ENCODE results near the gene PHYKPL. TPM values are rescaled to one million over a fixed set of nuclear protein-coding genes. Genes with fewer than 3 reads are reported as not detected.

Gene PHYKPL
- total RNA-seq, 8 experiments from 2014 or later = 7.9 to 141 (median 19.7) TPM

- H3K4me3 ChIP-seq = no peak overlapping the region
- H3K27ac ChIP-seq = no peak overlapping the region
- WGBS, 10 experiments = 80 to 100% (median 86%) methylated on average over 1 to 3 of the region's 4 CpGs; no CpG with 5 or more reads in 3 of the 10 experiments
- H3K4me1 ChIP-seq (replicated peaks in 1 of 2) = no peaks in the 10 kb centered on the region
- in situ Hi-C loops (cut with MboI; ENCODE audit: low pct_unique_long_range_greater_than_20kb in 2 of 9, low sequenced_read_pairs in 9 of 9, unreplicated experiment in 9 of 9) = no loop called here
- ATAC-seq (replicated peaks in 6 of 8) = peak in 3 of 8 experiments; percentile 2 to 4 (median 2)
Measured at GRCh38 chr5:178213003-178213461, 19.6 kb downstream of the PHYKPL start.

- Histone ChIP-seq H3K4me3 (no peak overlapping the region), H3K4me1 (replicated peaks in 1 of 2) (no peaks in the 10 kb centered on the region), H3K27ac (no peak overlapping the region)
- 79 to 100% (median 100%) methylated on average over 1 to 3 of the region's 3 CpGs; no CpG with 5 or more reads in 7 of the 10 experiments for WGBS, 10 experiments
- in situ Hi-C loops (cut with MboI; ENCODE audit: low pct_unique_long_range_greater_than_20kb in 2 of 9, low sequenced_read_pairs in 9 of 9, unreplicated experiment in 9 of 9) = no loop called here
- ATAC-seq (replicated peaks in 6 of 8) = peak in 2 of 8 experiments; percentile 1 to 2
Measured at GRCh38 chr5:178212241-178213002, 20.2 kb downstream of the PHYKPL start.

- Histone ChIP-seq H3K27ac (no peak overlapping the region), H3K4me3 (no peak overlapping the region), H3K4me1 (replicated peaks in 1 of 2) (peaks cover 7 to 8% of the 10 kb centered on the region in 2 donors)
- WGBS, 10 experiments = 33 to 100% (median 79%) methylated on average over 1 to 8 of the region's 8 CpGs; no CpG with 5 or more reads in 6 of the 10 experiments
- in situ Hi-C loops (cut with MboI; ENCODE audit: low pct_unique_long_range_greater_than_20kb in 2 of 9, low sequenced_read_pairs in 9 of 9, unreplicated experiment in 9 of 9) = no loop called here
- ATAC-seq (replicated peaks in 6 of 8) = peak in 1 of 8 experiments; percentile 4
Measured at GRCh38 chr5:178211095-178212048, 21.2 kb downstream of the PHYKPL start.

GRCh38 chr5:178210686-178211085, 21.9 kb downstream of the PHYKPL start:
- H3K4me1 ChIP-seq (replicated peaks in 1 of 2) = peaks cover 8 to 14% of the 10 kb centered on the region in 2 donors
- in situ Hi-C loops (cut with MboI; ENCODE audit: low pct_unique_long_range_greater_than_20kb in 2 of 9, low sequenced_read_pairs in 9 of 9, unreplicated experiment in 9 of 9) = no loop called here

GRCh38 chr5:178210073-178210535, 22.5 kb downstream of the PHYKPL start:
- Histone ChIP-seq H3K4me3 (no peak overlapping the region), H3K27ac (no peak overlapping the region), H3K4me1 (replicated peaks in 1 of 2) (peaks cover 8 to 14% of the 10 kb centered on the region in 2 donors)
- in situ Hi-C loops (cut with MboI; ENCODE audit: low pct_unique_long_range_greater_than_20kb in 2 of 9, low sequenced_read_pairs in 9 of 9, unreplicated experiment in 9 of 9) = no loop called here
- 85 to 100% (median 94%) methylated on average over 1 to 9 of the region's 18 CpGs; no CpG with 5 or more reads in 4 of the 10 experiments for WGBS, 10 experiments
- peak in 1 of 8 experiments; percentile 6 for ATAC-seq (replicated peaks in 6 of 8)

More at GRCh38 chr5:178210686-178211085, 21.9 kb downstream of the PHYKPL start:
- 60 to 100% (median 100%) methylated on average over 1 to 5 of the region's 5 CpGs; no CpG with 5 or more reads in 1 of the 10 experiments for WGBS, 10 experiments
- Histone ChIP-seq H3K27ac (no peak overlapping the region), H3K4me3 (no peak overlapping the region)
- no peak for ATAC-seq (replicated peaks in 6 of 8)

GRCh38 chr5:178209334-178210072, 23.1 kb downstream of the PHYKPL start:
- peaks cover 8 to 14% of the 10 kb centered on the region in 2 donors for H3K4me1 ChIP-seq (replicated peaks in 1 of 2)
- in situ Hi-C loops (cut with MboI; ENCODE audit: low pct_unique_long_range_greater_than_20kb in 2 of 9, low sequenced_read_pairs in 9 of 9, unreplicated experiment in 9 of 9) = no loop called here
- H3K4me3 ChIP-seq = no peak overlapping the region
- no peak overlapping the region for H3K27ac ChIP-seq
- 100% methylated on average over 2 of the region's 8 CpGs; no CpG with 5 or more reads in 9 of the 10 experiments for WGBS, 10 experiments
- no peak for ATAC-seq (replicated peaks in 6 of 8)

GRCh38 chr5:178208540-178209227, 23.9 kb downstream of the PHYKPL start:
- no peak overlapping the region for H3K27ac ChIP-seq
- ATAC-seq (replicated peaks in 6 of 8) = no peak
- in situ Hi-C loops (cut with MboI; ENCODE audit: low pct_unique_long_range_greater_than_20kb in 2 of 9, low sequenced_read_pairs in 9 of 9, unreplicated experiment in 9 of 9) = no loop called here
- no peak overlapping the region for H3K4me3 ChIP-seq
- WGBS, 10 experiments = 22 to 100% (median 100%) methylated on average over 1 to 3 of the region's 5 CpGs; no CpG with 5 or more reads in 5 of the 10 experiments
- H3K4me1 ChIP-seq (replicated peaks in 1 of 2) = peaks cover 8 to 14% of the 10 kb centered on the region in 2 donors

GRCh38 chr5:178207917-178208280, 24.7 kb downstream of the PHYKPL start:
- in situ Hi-C loops (cut with MboI; ENCODE audit: low pct_unique_long_range_greater_than_20kb in 2 of 9, low sequenced_read_pairs in 9 of 9, unreplicated experiment in 9 of 9) = no loop called here
- no peak overlapping the region for H3K4me3 ChIP-seq
- ATAC-seq (replicated peaks in 6 of 8) = no peak
- H3K27ac ChIP-seq = no peak overlapping the region
- H3K4me1 ChIP-seq (replicated peaks in 1 of 2) = peaks cover 8 to 14% of the 10 kb centered on the region in 2 donors
- 40 to 100% methylated on average over 1 of the region's 1 CpG; no CpG with 5 or more reads in 8 of the 10 experiments for whole genome bisulfite sequencing, 10 experiments

GRCh38 chr5:178207183-178207916, 25.3 kb downstream of the PHYKPL start:
- Histone ChIP-seq H3K27ac (no peak overlapping the region), H3K4me3 (no peak overlapping the region), H3K4me1 (replicated peaks in 1 of 2) (peaks cover 8 to 14% of the 10 kb centered on the region in 2 donors)
- 60 to 100% (median 80%) methylated on average over 1 to 5 of the region's 5 CpGs for WGBS, 10 experiments
- in situ Hi-C loops (cut with MboI; ENCODE audit: low pct_unique_long_range_greater_than_20kb in 2 of 9, low sequenced_read_pairs in 9 of 9, unreplicated experiment in 9 of 9) = no loop called here
- ATAC-seq (replicated peaks in 6 of 8) = no peak

GRCh38 chr5:178206166-178207101, 26.2 kb downstream of the PHYKPL start:
- ATAC-seq (replicated peaks in 6 of 8) = no peak
- H3K27ac ChIP-seq = no peak overlapping the region
- peak overlapping the region; percentile 94 to 100 (median 96) for H3K4me3 ChIP-seq
- 0 to 79% (median 62%) methylated on average over 2 to 7 of the region's 12 CpGs; no CpG with 5 or more reads in 2 of the 10 experiments for WGBS, 10 experiments
- in situ Hi-C loops (cut with MboI; ENCODE audit: low pct_unique_long_range_greater_than_20kb in 2 of 9, low sequenced_read_pairs in 9 of 9, unreplicated experiment in 9 of 9) = no loop called here
- peaks cover 8 to 14% of the 10 kb centered on the region in 2 donors for H3K4me1 ChIP-seq (replicated peaks in 1 of 2)

- Histone ChIP-seq H3K4me3 (peak overlapping the region; percentile 94 to 100 (median 96)), H3K4me1 (replicated peaks in 1 of 2) (peaks cover 8 to 14% of the 10 kb centered on the region in 2 donors), H3K27ac (no peak overlapping the region)
- ATAC-seq (replicated peaks in 6 of 8) = no peak
- 0 to 10% (median 0%) methylated on average over 1 to 3 of the region's 5 CpGs; no CpG with 5 or more reads in 3 of the 10 experiments for WGBS, 10 experiments
- in situ Hi-C loops (cut with MboI; ENCODE audit: low pct_unique_long_range_greater_than_20kb in 2 of 9, low sequenced_read_pairs in 9 of 9, unreplicated experiment in 9 of 9) = no loop called here
Measured at GRCh38 chr5:178205749-178206047, 26.9 kb downstream of the PHYKPL start.

Measured in motor neuron (in vitro differentiated cells).